Measurements from ENCODE around the gene HOMER2. TPM values are rescaled to one million over a fixed set of nuclear protein-coding genes. Genes with fewer than 3 reads are reported as not detected.

Gene HOMER2
- total and polyA plus RNA-seq, 2 of the 4 experiments (the other 2 are of a cell fraction): 0.54 to 0.79 TPM

DNA sequence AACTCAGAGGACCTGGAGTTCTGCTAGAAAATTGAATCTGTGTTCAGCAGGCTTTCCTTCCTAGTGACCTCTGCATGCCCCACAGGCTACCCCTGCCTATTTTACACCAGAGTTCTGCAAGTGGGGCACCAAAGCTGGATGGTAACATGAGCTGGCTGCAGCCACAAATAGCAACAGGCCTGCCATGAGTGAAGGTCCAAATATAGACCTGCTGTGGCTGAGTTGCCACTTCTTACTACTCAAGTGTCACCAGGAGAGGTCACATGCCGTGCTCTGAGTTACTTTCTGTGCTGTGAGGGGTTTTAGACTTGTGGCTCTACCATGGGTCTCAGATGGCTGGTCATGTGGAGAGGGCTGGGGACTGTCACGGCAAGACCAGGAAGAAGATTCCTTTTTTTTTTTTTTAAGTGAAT, 146.5 kb downstream of the HOMER2 start, which contains the start of gene FSD2:
Gene FSD2, minus strand, starts transcription at position 76 of the 413 bp plus-strand sequence. CDS start 18,679 bp downstream, outside the sequence.
- ChIA-PET CTCF (no interaction called here), POLR2A (ENCODE audit: unreplicated experiment) (no interaction called here)
- peaks cover 11% of the 10 kb centered on the region for H3K27me3 ChIP-seq (ENCODE audit: control insufficient read depth, insufficient read depth, low read length)
- 0 out of 2 replicates have a peak, but pooled peaks cover 5% of the 10 kb centered on the region for H3K9me1 ChIP-seq (ENCODE audit: insufficient read depth, low read length)
- H3K36me3 ChIP-seq (ENCODE audit: control insufficient read depth, insufficient read depth, low read length): no peaks in the 10 kb centered on the region
- no peak for TF ChIP-seq RFX5 (IDR thresholded peaks at IDR 0.05; ENCODE audit: low read depth, low read length)
- no peak for TF ChIP-seq CHD1 (IDR thresholded peaks at IDR 0.05; ENCODE audit: low read depth, low read length)
- TF ChIP-seq RCOR1 (IDR thresholded peaks at IDR 0.05; ENCODE audit: insufficient replicate concordance, low read length): no peak
- no peak for TF ChIP-seq SMC3 (IDR thresholded peaks at IDR 0.05; ENCODE audit: low read depth, low read length)
- TF ChIP-seq POLR2A (IDR thresholded peaks at IDR 0.05; ENCODE audit: low read depth, low read length): no peak
- H3K4ac ChIP-seq (ENCODE audit: low read depth, low read length): no peak within 1 kb of the TSS
- DNase-seq (no peak), ATAC-seq (ENCODE audit: low read depth) (no peak)
- H2AK5ac ChIP-seq (ENCODE audit: low read depth, low read length): no peak within 1 kb of the TSS
- H4K91ac ChIP-seq (ENCODE audit: insufficient read depth, low read depth, low read length): no peak within 1 kb of the TSS
- H3K56ac ChIP-seq (ENCODE audit: extremely low read depth, insufficient read depth, low read length): no peak within 1 kb of the TSS
- H3K23ac ChIP-seq (ENCODE audit: low read depth, low read length): no peak within 1 kb of the TSS
- H3K4me3 ChIP-seq (ENCODE audit: insufficient read depth, low read depth, low read length): no peak within 1 kb of the TSS
- H2BK5ac ChIP-seq (ENCODE audit: low read depth, low read length, poor library complexity, severe bottlenecking): no peak within 1 kb of the TSS
- no peaks in the 10 kb centered on the region; the same call in 1 of the 2 replicates for H4K20me1 ChIP-seq (ENCODE audit: insufficient read depth, low read length)
- H3K27ac ChIP-seq (ENCODE audit: insufficient read depth, low read length): no peak within 1 kb of the TSS
- H3K4me1 ChIP-seq (ENCODE audit: control insufficient read depth, insufficient read depth, low read length): no peaks in the 10 kb centered on the region
- H3K4me2 ChIP-seq (ENCODE audit: low read depth, low read length): no peak within 1 kb of the TSS
- no peak within 1 kb of the TSS for H3K9ac ChIP-seq (ENCODE audit: low read depth, low read length)
- no peak within 1 kb of the TSS for H2BK120ac ChIP-seq (ENCODE audit: low read depth, low read length)
- intact Hi-C loops (cut with micrococcal nuclease) (loop anchor here (5.0 kb wide), 1 partner anchor 39 kb away; no protein-coding TSS in a partner anchor), in situ Hi-C loops (cut with MboI; ENCODE audit: low sequenced_read_pairs) (no loop called here), dilution Hi-C loops (cut with HindIII; ENCODE audit: low sequenced_read_pairs, unreplicated experiment) (no loop called here)
- no peak within 1 kb of the TSS for H3K18ac ChIP-seq (ENCODE audit: low read depth, low read length)
- H2AFZ ChIP-seq (replicated peaks; ENCODE audit: low read length, poor library complexity): no peak within 1 kb of the TSS
- WGBS, 2 experiments (ENCODE audit: extremely low coverage in 2 of 2, insufficient read length in 1 of 2): no CpG with 5 or more reads among the region's 2 CpGs
- H3K14ac ChIP-seq (replicated peaks; ENCODE audit: low read depth, low read length): no peak within 1 kb of the TSS
- H4K8ac ChIP-seq (ENCODE audit: low read depth in 2 of 2, low read length in 2 of 2): no peak within 1 kb of the TSS
- H2AK9ac ChIP-seq (replicated peaks; ENCODE audit: low read depth, low read length, poor library complexity): no peak within 1 kb of the TSS
- H2BK15ac ChIP-seq (ENCODE audit: low read depth, low read length): no peak within 1 kb of the TSS
- H2BK20ac ChIP-seq (ENCODE audit: low read depth, low read length): no peak within 1 kb of the TSS
- no peaks in the 10 kb centered on the region for H3K9me3 ChIP-seq (ENCODE audit: control insufficient read depth, insufficient read depth, low read length)
- BruUV-seq (replicated peaks): no TSS peak
- H4K5ac ChIP-seq (ENCODE audit: low read depth, low read length): no peak within 1 kb of the TSS
- H3K79me1 ChIP-seq (ENCODE audit: low read depth in 1 of 2, low read length in 2 of 2): peaks cover 5 to 9% of the 10 kb centered on the region in 2 experiments; a peak in 3 of 4 replicates
